Type B pancreatic cell (in vitro differentiated cells): ENCODE measurements around the gene GNB1. TPM values are rescaled to one million over a fixed set of nuclear protein-coding genes. Genes with fewer than 3 reads are reported as not detected.
A peak's percentile ranks its signal among the peaks of the same experiment; 100 is the strongest.

Experiments
- DNase-seq: peaks from one replicate; pipeline ENCODE4 v3.0.0; 2021; ENCODE audit warnings: mixed read lengths; ENCODE audit not compliant: unreplicated experiment; ENCODE audit errors: extremely low spot score
- H3K27ac Mint-ChIP-seq: 2 replicates; pipeline ENCODE4 v1.8.0; 2021; ENCODE audit warnings: mild to moderate bottlenecking, mixed read lengths
- H3K27me3 Mint-ChIP-seq: 2 replicates; pipeline ENCODE4 v1.8.0; 2021; ENCODE audit warnings: mixed read lengths
- H3K36me3 Mint-ChIP-seq: 2 replicates; pipeline ENCODE4 v1.8.0; 2021; ENCODE audit warnings: mixed read lengths
- H3K4me1 Mint-ChIP-seq: one replicate; pipeline ENCODE4 v1.8.0; 2021; ENCODE audit warnings: mixed read lengths; ENCODE audit not compliant: unreplicated experiment
- H3K4me3 Mint-ChIP-seq: 2 replicates; pipeline ENCODE4 v1.8.0; 2021; ENCODE audit warnings: mild to moderate bottlenecking, mixed read lengths
- H3K9me3 Mint-ChIP-seq: 2 replicates; pipeline ENCODE4 v1.8.0; 2021; ENCODE audit warnings: mixed read lengths
- CTCF ChIP-seq: fragments of 200-600 bp; sonication (generic); conservative IDR thresholded peaks from 2 replicates; pipeline ENCODE4 v1.5.0; 2021; ENCODE audit warnings: antibody characterized with exemption, mild to moderate bottlenecking
- total RNA-seq: library from RNA; stranded (reverse); gene quantifications from 2 replicates; pipeline ENCODE4 v1.2.1, GENCODE V29; 2021; ENCODE audit warnings: low replicate concordance

Gene GNB1
- total RNA-seq, 1 donor from 2014 or later, result 297 TPM

- H3K4me3 Mint-ChIP-seq, result no peak overlapping the region
- DNase-seq, result no peak
- H3K36me3 Mint-ChIP-seq, result peaks cover 10% of the 10 kb centered on the region
- peak overlapping the region; percentile 66 for H3K27ac Mint-ChIP-seq
- no peak for TF ChIP-seq CTCF
- no peaks in the 10 kb centered on the region for H3K9me3 Mint-ChIP-seq
- peaks cover 26% of the 10 kb centered on the region for H3K4me1 Mint-ChIP-seq
- no peaks in the 10 kb centered on the region for H3K27me3 Mint-ChIP-seq
Observed at GRCh38 chr1:1842360-1843146, 48.3 kb downstream of the GNB1 start.

- H3K27ac Mint-ChIP-seq, result peak overlapping the region; percentile 59
- peaks cover 10% of the 10 kb centered on the region for H3K36me3 Mint-ChIP-seq
- DNase-seq, result no peak
- TF ChIP-seq CTCF, result no peak
- no peaks in the 10 kb centered on the region for H3K27me3 Mint-ChIP-seq
- no peaks in the 10 kb centered on the region for H3K9me3 Mint-ChIP-seq
- no peak overlapping the region for H3K4me3 Mint-ChIP-seq
- peaks cover 19% of the 10 kb centered on the region for H3K4me1 Mint-ChIP-seq
Observed at GRCh38 chr1:1841575-1841995, 49.3 kb downstream of the GNB1 start.

GRCh38 chr1:1839311-1839965, 51.4 kb downstream of the GNB1 start:
- peaks cover 14% of the 10 kb centered on the region for H3K36me3 Mint-ChIP-seq
- no peaks in the 10 kb centered on the region for H3K27me3 Mint-ChIP-seq
- H3K27ac Mint-ChIP-seq, result peak overlapping the region; percentile 2
- no peak overlapping the region for H3K4me3 Mint-ChIP-seq
- no peaks in the 10 kb centered on the region for H3K9me3 Mint-ChIP-seq
- H3K4me1 Mint-ChIP-seq, result peaks cover 20% of the 10 kb centered on the region
- no peak for TF ChIP-seq CTCF
- DNase-seq, result no peak

GRCh38 chr1:1836119-1836518, 54.8 kb downstream of the GNB1 start:
- H3K9me3 Mint-ChIP-seq, result no peaks in the 10 kb centered on the region
- TF ChIP-seq CTCF, result no peak
- H3K4me3 Mint-ChIP-seq, result no peak overlapping the region
- peaks cover 14% of the 10 kb centered on the region for H3K4me1 Mint-ChIP-seq
- H3K27me3 Mint-ChIP-seq, result no peaks in the 10 kb centered on the region
- H3K27ac Mint-ChIP-seq, result no peak overlapping the region
- peaks cover 21% of the 10 kb centered on the region for H3K36me3 Mint-ChIP-seq
- DNase-seq, result no peak

GRCh38 chr1:1835546-1835945, 55.3 kb downstream of the GNB1 start:
- H3K27me3 Mint-ChIP-seq, result no peaks in the 10 kb centered on the region
- no peak overlapping the region for H3K27ac Mint-ChIP-seq

More at GRCh38 chr1:1835546-1835945, 55.3 kb downstream of the GNB1 start:
- no peaks in the 10 kb centered on the region for H3K9me3 Mint-ChIP-seq
- DNase-seq, result no peak
- no peak overlapping the region for H3K4me3 Mint-ChIP-seq
- peaks cover 12% of the 10 kb centered on the region for H3K4me1 Mint-ChIP-seq
- no peak for TF ChIP-seq CTCF
- H3K36me3 Mint-ChIP-seq, result peaks cover 21% of the 10 kb centered on the region
